ENCODE data around the gene TAF4B. TPM values are rescaled to one million over a fixed set of nuclear protein-coding genes. Genes with fewer than 3 reads are reported as not detected.

TAF4B gene
- total RNA-seq, 4 donors from 2014 or later, result 3.7 to 11.9 (median 7.1) TPM

DNA sequence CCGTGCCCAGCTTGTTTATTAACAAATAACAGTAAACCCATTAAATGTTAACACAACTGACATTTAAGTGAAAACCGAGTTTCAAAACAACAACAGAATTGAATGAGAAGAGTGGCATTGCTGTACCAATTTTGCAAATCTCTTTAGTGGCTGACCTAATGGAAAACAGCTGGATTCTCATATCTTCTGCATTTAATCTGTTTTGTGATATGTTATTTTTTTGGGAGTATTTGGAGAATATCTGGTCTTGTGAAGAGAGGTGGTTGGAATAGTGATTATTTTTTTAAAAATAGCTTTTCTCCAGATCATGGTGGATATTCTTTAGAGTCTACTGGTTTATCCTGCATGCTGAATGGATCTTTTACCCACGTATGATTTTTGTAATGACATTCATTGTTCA lies 51.1 kb downstream of the TAF4B start:
- WGBS, 2 donors (ENCODE audit: low coverage in 1 of 2), result 66 to 96% methylated on average over 2 to 3 of the region's 3 CpGs
- intact Hi-C loops (cut with DNase I; ENCODE audit: low total_unique reads) (no loop called here), in situ Hi-C loops (cut with MboI; ENCODE audit: low pct_ligation_motif_present in 1 of 4, low pct_unique_long_range_greater_than_20kb in 1 of 4, low sequenced_read_pairs in 3 of 4) (loop anchor here in 1 of 4 donors (25.0 kb wide), 1 partner anchor 165 kb away; no protein-coding TSS in a partner anchor)
- H3K4me1 ChIP-seq, result no peaks in the 10 kb centered on the region
- no peak overlapping the region for H3K4me3 ChIP-seq
- DNase-seq, result no peak
- H3K9me3 ChIP-seq, result peaks cover 0 to 5% of the 10 kb centered on the region in 2 donors
- no peaks in the 10 kb centered on the region for H3K36me3 ChIP-seq
- H3K27me3 ChIP-seq, result no peaks in the 10 kb centered on the region
- no peak overlapping the region for H3K27ac ChIP-seq
- TF ChIP-seq POLR2AphosphoS5 (IDR thresholded peaks at IDR 0.05) (no peak), EP300 (IDR thresholded peaks at IDR 0.05; ENCODE audit: low read depth) (no peak), POLR2A (IDR thresholded peaks at IDR 0.05) (no peak)
- TF ChIP-seq, protein P1, sequence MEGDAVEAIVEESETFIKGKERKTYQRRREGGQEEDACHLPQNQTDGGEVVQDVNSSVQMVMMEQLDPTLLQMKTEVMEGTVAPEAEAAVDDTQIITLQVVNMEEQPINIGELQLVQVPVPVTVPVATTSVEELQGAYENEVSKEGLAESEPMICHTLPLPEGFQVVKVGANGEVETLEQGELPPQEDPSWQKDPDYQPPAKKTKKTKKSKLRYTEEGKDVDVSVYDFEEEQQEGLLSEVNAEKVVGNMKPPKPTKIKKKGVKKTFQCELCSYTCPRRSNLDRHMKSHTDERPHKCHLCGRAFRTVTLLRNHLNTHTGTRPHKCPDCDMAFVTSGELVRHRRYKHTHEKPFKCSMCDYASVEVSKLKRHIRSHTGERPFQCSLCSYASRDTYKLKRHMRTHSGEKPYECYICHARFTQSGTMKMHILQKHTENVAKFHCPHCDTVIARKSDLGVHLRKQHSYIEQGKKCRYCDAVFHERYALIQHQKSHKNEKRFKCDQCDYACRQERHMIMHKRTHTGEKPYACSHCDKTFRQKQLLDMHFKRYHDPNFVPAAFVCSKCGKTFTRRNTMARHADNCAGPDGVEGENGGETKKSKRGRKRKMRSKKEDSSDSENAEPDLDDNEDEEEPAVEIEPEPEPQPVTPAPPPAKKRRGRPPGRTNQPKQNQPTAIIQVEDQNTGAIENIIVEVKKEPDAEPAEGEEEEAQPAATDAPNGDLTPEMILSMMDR (IDR thresholded peaks at IDR 0.05), result no peak

DNA sequence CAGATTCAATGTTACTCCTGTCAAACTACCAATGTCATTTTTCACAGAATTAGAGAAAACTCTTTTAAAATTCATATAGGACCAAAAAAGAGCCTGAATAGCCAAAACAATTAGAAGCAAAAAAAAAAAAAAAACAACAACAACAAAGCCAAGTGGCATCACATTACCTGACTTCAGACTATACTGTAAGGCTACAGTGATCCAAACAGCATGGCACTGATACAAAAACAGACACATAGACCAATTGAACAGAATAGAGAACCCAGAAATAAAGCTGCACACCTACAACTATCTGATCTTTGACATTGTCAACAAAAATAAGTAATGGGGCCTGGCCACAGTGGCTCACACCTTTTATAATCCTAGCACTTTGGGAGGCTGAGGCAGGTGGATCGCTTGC lies 53.2 kb downstream of the TAF4B start:
- in situ Hi-C loops (cut with MboI; ENCODE audit: low pct_ligation_motif_present in 1 of 4, low pct_unique_long_range_greater_than_20kb in 1 of 4, low sequenced_read_pairs in 3 of 4) (loop anchor here in 1 of 4 donors (25.0 kb wide), 1 partner anchor 167 kb away; no protein-coding TSS in a partner anchor), intact Hi-C loops (cut with DNase I; ENCODE audit: low total_unique reads) (no loop called here)
- 100% methylated on average over 1 of the region's 1 CpG; no CpG with 5 or more reads in 1 of the 2 donors for WGBS, 2 donors (ENCODE audit: low coverage in 1 of 2)
- no peak for DNase-seq
- Histone ChIP-seq H3K27me3 (no peaks in the 10 kb centered on the region), H3K4me1 (no peaks in the 10 kb centered on the region), H3K27ac (no peak overlapping the region), H3K4me3 (no peak overlapping the region), H3K9me3 (peaks cover 0 to 5% of the 10 kb centered on the region in 2 donors), H3K36me3 (no peaks in the 10 kb centered on the region)
- TF ChIP-seq POLR2AphosphoS5 (IDR thresholded peaks at IDR 0.05) (no peak), POLR2A (IDR thresholded peaks at IDR 0.05) (no peak)

DNA sequence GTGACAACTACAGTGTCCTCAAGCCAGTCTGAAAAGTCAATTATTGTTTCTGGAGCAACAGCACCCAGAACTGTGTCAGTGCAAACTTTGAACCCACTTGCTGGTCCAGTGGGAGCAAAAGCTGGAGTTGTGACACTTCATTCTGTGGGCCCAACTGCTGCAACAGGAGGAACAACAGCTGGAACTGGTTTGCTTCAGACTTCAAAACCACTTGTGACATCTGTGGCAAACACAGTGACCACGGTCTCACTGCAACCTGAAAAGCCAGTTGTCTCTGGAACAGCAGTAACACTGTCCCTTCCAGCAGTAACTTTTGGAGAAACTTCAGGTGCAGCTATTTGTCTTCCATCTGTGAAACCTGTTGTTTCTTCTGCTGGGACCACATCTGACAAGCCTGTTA lies 59.8 kb downstream of the TAF4B start:
- intact Hi-C loops (cut with DNase I; ENCODE audit: low total_unique reads), result no loop called here
- WGBS, 2 donors (ENCODE audit: low coverage in 1 of 2), result 50% methylated on average over 1 of the region's 1 CpG; no CpG with 5 or more reads in 1 of the 2 donors
- TF ChIP-seq, protein P1 (IDR thresholded peaks at IDR 0.05), result no peak
- no peak for TF ChIP-seq EP300 (IDR thresholded peaks at IDR 0.05; ENCODE audit: low read depth)
- no peak for TF ChIP-seq POLR2A (IDR thresholded peaks at IDR 0.05)
- no peak for TF ChIP-seq POLR2AphosphoS5 (IDR thresholded peaks at IDR 0.05)
- DNase-seq, result no peak
- H3K4me3 ChIP-seq, result no peak overlapping the region
- in situ Hi-C loops (cut with MboI; ENCODE audit: low pct_ligation_motif_present in 1 of 4, low pct_unique_long_range_greater_than_20kb in 1 of 4, low sequenced_read_pairs in 3 of 4), result loop anchor here in 1 of 4 donors (25.0 kb wide), 1 partner anchor 174 kb away; no protein-coding TSS in a partner anchor
- H3K36me3 ChIP-seq, result no peaks in the 10 kb centered on the region
- H3K9me3 ChIP-seq, result no peaks in the 10 kb centered on the region
- H3K4me1 ChIP-seq, result no peaks in the 10 kb centered on the region
- no peak overlapping the region for H3K27ac ChIP-seq
- H3K27me3 ChIP-seq, result no peaks in the 10 kb centered on the region

DNA sequence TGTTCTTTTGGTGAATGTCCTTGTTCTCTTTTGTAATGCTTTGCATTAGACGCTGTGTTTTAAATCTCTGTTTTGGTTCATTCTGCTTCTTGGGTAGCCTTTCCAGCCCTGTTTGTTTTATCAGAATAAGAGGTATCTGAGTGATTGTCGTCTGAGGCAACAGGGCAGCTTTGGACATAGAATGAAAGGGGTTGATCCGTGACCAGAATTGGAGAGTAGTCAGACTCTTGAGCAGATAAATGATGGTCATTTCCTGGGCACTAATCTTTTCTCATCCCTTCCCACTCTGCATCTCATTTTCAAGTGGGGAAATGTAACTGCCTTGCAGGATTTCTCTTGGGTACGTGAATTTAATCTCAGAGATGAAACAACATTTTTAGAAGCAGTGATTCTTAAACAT lies 61.4 kb downstream of the TAF4B start:
- no peak for DNase-seq
- Histone ChIP-seq H3K9me3 (no peaks in the 10 kb centered on the region), H3K4me3 (no peak overlapping the region), H3K27ac (no peak overlapping the region), H3K4me1 (no peaks in the 10 kb centered on the region), H3K36me3 (no peaks in the 10 kb centered on the region), H3K27me3 (no peaks in the 10 kb centered on the region)
- TF ChIP-seq POLR2AphosphoS5 (IDR thresholded peaks at IDR 0.05) (no peak), EP300 (IDR thresholded peaks at IDR 0.05; ENCODE audit: low read depth) (no peak)
- intact Hi-C loops (cut with DNase I; ENCODE audit: low total_unique reads) (no loop called here), in situ Hi-C loops (cut with MboI; ENCODE audit: low pct_ligation_motif_present in 1 of 4, low pct_unique_long_range_greater_than_20kb in 1 of 4, low sequenced_read_pairs in 3 of 4) (loop anchor here in 1 of 4 donors (25.0 kb wide), 1 partner anchor 175 kb away; no protein-coding TSS in a partner anchor)
- WGBS, 2 donors (ENCODE audit: low coverage in 1 of 2), result 87 to 92% methylated on average over 3 to 4 of the region's 4 CpGs

DNA sequence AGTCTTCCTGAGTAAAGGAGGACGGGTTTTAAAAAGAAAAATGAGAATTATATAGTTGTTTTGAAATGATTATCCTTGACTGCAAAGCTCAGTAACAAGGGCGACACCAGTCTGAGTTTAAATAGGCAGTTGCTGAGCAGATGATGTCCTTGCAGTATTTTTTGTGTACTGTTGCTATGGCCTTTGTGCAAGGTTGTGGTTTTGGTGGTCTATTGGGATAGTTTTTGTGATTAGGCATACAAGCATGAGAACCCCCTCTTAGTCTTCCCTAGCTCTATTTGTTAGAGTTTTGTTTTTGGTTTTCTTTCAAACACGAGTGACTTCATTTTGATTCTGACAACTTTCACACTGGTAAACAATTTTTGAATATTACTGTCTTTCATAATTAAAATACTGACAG lies 64.1 kb downstream of the TAF4B start:
- no peaks in the 10 kb centered on the region for H3K9me3 ChIP-seq
- WGBS, 2 donors (ENCODE audit: low coverage in 1 of 2), result 77 to 78% methylated on average over 3 of the region's 3 CpGs
- in situ Hi-C loops (cut with MboI; ENCODE audit: low pct_ligation_motif_present in 1 of 4, low pct_unique_long_range_greater_than_20kb in 1 of 4, low sequenced_read_pairs in 3 of 4), result loop anchor here in 1 of 4 donors (25.0 kb wide), 1 partner anchor 178 kb away; no protein-coding TSS in a partner anchor
- DNase-seq, result no peak
- no peaks in the 10 kb centered on the region for H3K4me1 ChIP-seq
- intact Hi-C loops (cut with DNase I; ENCODE audit: low total_unique reads), result no loop called here
- no peak for TF ChIP-seq POLR2AphosphoS5 (IDR thresholded peaks at IDR 0.05)
- TF ChIP-seq POLR2A (IDR thresholded peaks at IDR 0.05), result no peak
- TF ChIP-seq, protein P1 (IDR thresholded peaks at IDR 0.05), result no peak
- TF ChIP-seq EP300 (IDR thresholded peaks at IDR 0.05; ENCODE audit: low read depth), result no peak
- H3K27ac ChIP-seq, result no peak overlapping the region
- no peak overlapping the region for H3K4me3 ChIP-seq
- no peaks in the 10 kb centered on the region for H3K36me3 ChIP-seq
- no peaks in the 10 kb centered on the region for H3K27me3 ChIP-seq

Measured in transverse colon (tissue), 4 donors.